Activated CD8-positive, alpha-beta T cell treated with anti-CD3 and anti-CD28 coated beads for 36 hours (primary cell): ENCODE measurements around the gene RXRB. TPM values are rescaled to one million over a fixed set of nuclear protein-coding genes. Genes with fewer than 3 reads are reported as not detected.

Experiments used
- ATAC-seq: fragments of 200-7000 bp; cut with Tn5 transposase; one replicate; pipeline ENCODE4 v1.10.0; 2021; ENCODE audit warnings: mild to moderate bottlenecking, moderate library complexity
- CTCF ChIA-PET: fragments of 350-600 bp; sonication (Branson Sonifier 250); formaldehyde crosslinking; loops from one replicate; lab custom pipeline; 2021; ENCODE audit warnings: antibody characterized with exemption; lab: Charles Lee
- POLR2A ChIA-PET: fragments of 350-600 bp; sonication (Branson Sonifier 250); formaldehyde crosslinking; loops from one replicate; lab custom pipeline; 2021; ENCODE audit warnings: antibody characterized with exemption; lab: Charles Lee
- DNase-seq: peaks from one replicate; pipeline ENCODE4 v3.0.0-alpha.2; 2020
- H3K27ac Mint-ChIP-seq: one replicate; pipeline ENCODE4 v1.8.0; 2021; ENCODE audit warnings: mild to moderate bottlenecking, mixed read lengths
- H3K27me3 Mint-ChIP-seq: one replicate; pipeline ENCODE4 v1.8.0; 2021; ENCODE audit warnings: mixed read lengths
- H3K36me3 Mint-ChIP-seq: one replicate; pipeline ENCODE4 v1.8.0; 2021; ENCODE audit warnings: low read depth, mixed read lengths
- H3K4me1 Mint-ChIP-seq: one replicate; pipeline ENCODE4 v1.8.0; 2021; ENCODE audit warnings: low read depth, mixed read lengths
- H3K4me3 Mint-ChIP-seq: one replicate; pipeline ENCODE4 v1.8.0; 2021; ENCODE audit warnings: mild to moderate bottlenecking, moderate library complexity, mixed read lengths
- H3K9me3 Mint-ChIP-seq: one replicate; pipeline ENCODE4 v1.8.0; 2021; ENCODE audit warnings: mixed read lengths
- CTCF ChIP-seq: fragments of 200-600 bp; IDR thresholded peaks from one replicate; pipeline ENCODE4 v1.8.0; 2022; ENCODE audit warnings: antibody characterized with exemption, mild to moderate bottlenecking
- intact Hi-C: fragments of 100-400 bp; cut with micrococcal nuclease; formaldehyde crosslinking; loops from one replicate; pipeline ENCODE4 v1.10.0; 2022
- total RNA-seq, 2 experiments: library from RNA; stranded (reverse); gene quantifications; one replicate each; pipeline ENCODE4 v1.2.3, GENCODE V29; 2021

RXRB gene
- total RNA-seq, 2 experiments from 2014 or later = 41.2 to 41.9 TPM

GRCh38 chr6:33195304-33196165 is 4.9 kb downstream of the RXRB start:
- POLR2A ChIA-PET = interaction anchor here (0.9 to 1.6 kb wide), 3 partner anchors 9 to 10 kb away, joined by 3 to 4 read pairs (median 4); partner anchors contain the start of gene HSD17B8

DNA sequence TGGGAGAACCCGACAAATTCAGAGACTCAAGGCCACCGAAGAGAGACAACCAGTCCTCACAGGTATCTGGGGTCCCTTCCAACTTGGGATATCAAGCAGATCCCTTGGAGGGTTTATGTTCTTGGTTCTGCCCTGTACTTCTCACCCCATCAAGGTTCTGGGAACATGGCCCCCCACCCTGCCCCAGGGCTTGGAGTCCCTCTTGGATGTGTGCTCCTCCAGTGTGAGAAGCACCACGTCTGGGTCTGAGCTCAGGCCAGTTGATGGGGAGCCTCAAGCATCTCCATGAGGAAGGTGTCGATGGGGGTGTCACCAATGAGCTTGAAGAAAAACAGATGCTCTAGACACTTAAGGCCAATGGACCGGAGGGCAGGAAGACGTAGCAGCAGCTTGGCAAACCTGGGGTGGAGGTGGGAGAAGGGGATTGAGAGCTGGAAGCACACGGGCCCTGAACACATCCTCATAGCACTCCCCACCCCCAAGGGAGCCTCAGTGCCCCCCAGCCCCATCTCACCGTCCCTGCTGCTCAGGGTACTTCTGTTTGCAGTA is 6.0 kb downstream of the RXRB start:
- H3K36me3 Mint-ChIP-seq = peaks cover 33% of the 10 kb centered on the region
- H3K4me1 Mint-ChIP-seq = peaks cover 44% of the 10 kb centered on the region
- no peak overlapping the region for H3K4me3 Mint-ChIP-seq
- peaks cover 13% of the 10 kb centered on the region for H3K27me3 Mint-ChIP-seq
- POLR2A ChIA-PET = interaction anchor here (1.0 to 1.6 kb wide), 2 partner anchors 11 to 78 kb away, joined by 3 to 4 read pairs; partner anchors contain the start of gene RPS18
- DNase-seq = no peak
- CTCF ChIA-PET = interaction anchor here (0.7 to 6.1 kb wide), 4 partner anchors 14 to 55 kb away, joined by 3 to 51 read pairs (median 4); partner anchors contain the start of gene RING1
- H3K27ac Mint-ChIP-seq = no peak overlapping the region
- intact Hi-C loops = no loop called here
- no peak for ATAC-seq
- H3K9me3 Mint-ChIP-seq = no peaks in the 10 kb centered on the region
- no peak for TF ChIP-seq CTCF

More at GRCh38 chr6:33195304-33196165, 4.9 kb downstream of the RXRB start:
- peaks cover 10% of the 10 kb centered on the region for H3K27me3 Mint-ChIP-seq
- intact Hi-C loops = loop anchor here (5.0 kb wide), 1 partner anchor 33 kb away; no protein-coding TSS in a partner anchor
- ATAC-seq (no peak), DNase-seq (no peak)
- CTCF ChIA-PET = interaction anchor here (0.7 to 6.1 kb wide), 5 partner anchors 22 to 71 kb away, joined by 3 to 51 read pairs (median 4); no protein-coding TSS in a partner anchor
- no peaks in the 10 kb centered on the region for H3K9me3 Mint-ChIP-seq
- no peak overlapping the region for H3K27ac Mint-ChIP-seq
- no peak overlapping the region for H3K4me3 Mint-ChIP-seq
- no peak for TF ChIP-seq CTCF
- peaks cover 33% of the 10 kb centered on the region for H3K36me3 Mint-ChIP-seq
- peaks cover 44% of the 10 kb centered on the region for H3K4me1 Mint-ChIP-seq

GRCh38 chr6:33193619-33194018 is 6.8 kb downstream of the RXRB start:
- Mint-ChIP-seq H3K27ac (peak overlapping the region; percentile 50), H3K4me1 (peaks cover 37% of the 10 kb centered on the region), H3K27me3 (peaks cover 13% of the 10 kb centered on the region), H3K4me3 (no peak overlapping the region), H3K9me3 (no peaks in the 10 kb centered on the region), H3K36me3 (peaks cover 31% of the 10 kb centered on the region)
- ATAC-seq (no peak), DNase-seq (no peak)
- intact Hi-C loops = no loop called here
- POLR2A ChIA-PET = interaction anchor here (1.0 to 1.6 kb wide), 2 partner anchors 10 to 79 kb away, joined by 3 to 6 read pairs; partner anchors contain the start of gene RPS18
- CTCF ChIA-PET = no interaction called here
- TF ChIP-seq CTCF = no peak

DNA sequence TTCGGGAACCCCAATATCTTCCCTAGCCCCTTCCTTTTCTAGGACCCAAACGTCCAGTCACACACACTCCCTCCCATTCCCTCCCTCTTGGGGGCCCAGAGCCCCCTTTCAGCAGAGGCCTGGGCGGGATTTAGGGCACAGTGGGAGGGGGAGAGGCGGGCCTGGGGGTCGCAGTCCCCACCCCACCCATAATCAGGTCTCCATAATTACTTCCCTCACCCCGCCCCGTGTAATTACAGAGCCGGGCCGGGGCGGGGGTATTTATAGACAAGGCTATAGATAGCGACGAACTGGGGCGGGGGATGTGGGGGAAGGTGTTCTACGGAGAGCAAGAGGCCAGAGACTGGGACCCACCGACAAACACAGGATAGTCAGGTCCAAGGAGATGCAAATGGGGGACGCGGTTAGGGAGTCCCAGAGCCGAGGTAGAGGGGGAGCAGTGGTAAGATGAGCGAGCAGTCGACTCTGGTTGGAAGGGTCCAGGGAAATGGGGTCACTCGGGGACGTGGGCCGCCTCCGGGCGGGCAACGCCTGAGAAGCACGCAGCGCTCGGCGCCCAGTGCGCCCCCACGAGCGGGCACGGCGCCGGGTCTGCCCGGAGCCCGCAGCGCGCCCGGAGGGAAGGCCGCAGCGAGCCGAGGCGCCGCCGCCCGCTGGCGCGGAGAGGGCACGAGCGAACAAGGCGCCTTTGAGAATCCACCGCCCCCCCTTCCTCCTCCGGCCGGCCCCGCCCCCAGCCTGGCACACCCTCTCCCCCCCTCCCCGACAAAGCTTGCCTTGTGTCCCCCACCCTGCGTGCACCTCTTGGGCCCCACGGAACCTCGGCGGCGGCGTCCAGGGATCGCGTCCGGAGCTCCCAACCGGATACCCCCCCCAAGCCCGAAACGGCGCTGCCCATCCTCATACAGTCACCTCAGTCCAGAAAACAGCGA is 7.5 kb downstream of the RXRB start:
- Mint-ChIP-seq H3K36me3 (peaks cover 31% of the 10 kb centered on the region), H3K9me3 (no peaks in the 10 kb centered on the region), H3K4me1 (peaks cover 30% of the 10 kb centered on the region), H3K4me3 (peak overlapping the region; percentile 60), H3K27ac (no peak overlapping the region), H3K27me3 (peaks cover 13% of the 10 kb centered on the region)
- TF ChIP-seq CTCF = no peak
- ATAC-seq (peak; percentile 13), DNase-seq (peak; percentile 31)
- POLR2A ChIA-PET = interaction anchor here (1.0 to 1.6 kb wide), 2 partner anchors 9 to 56 kb away, joined by 3 to 6 read pairs; no protein-coding TSS in a partner anchor
- CTCF ChIA-PET = no interaction called here
- intact Hi-C loops = no loop called here
